Stimulated activated CD4-positive, alpha-beta T cell treated with anti-CD3 and anti-CD28 coated beads, Interleukin-12 subunit alpha, Interleukin-12 subunit beta, amount 100 ng/mL, for 48 hours (primary cell): ENCODE measurements around the gene COMP.
"Not testable (repeated sequence)": the region's sequence is repeated elsewhere in the genome, so short reads cannot be mapped to it uniquely, and the experiment has no call there.

Experiments
- DNase-seq, 3 donors: peaks; one replicate each; pipeline ENCODE4 v3.0.0-alpha.2; 2020; ENCODE audit warnings: low read depth in 2 of 3, low spot score in 1 of 3

Gene COMP

DNA sequence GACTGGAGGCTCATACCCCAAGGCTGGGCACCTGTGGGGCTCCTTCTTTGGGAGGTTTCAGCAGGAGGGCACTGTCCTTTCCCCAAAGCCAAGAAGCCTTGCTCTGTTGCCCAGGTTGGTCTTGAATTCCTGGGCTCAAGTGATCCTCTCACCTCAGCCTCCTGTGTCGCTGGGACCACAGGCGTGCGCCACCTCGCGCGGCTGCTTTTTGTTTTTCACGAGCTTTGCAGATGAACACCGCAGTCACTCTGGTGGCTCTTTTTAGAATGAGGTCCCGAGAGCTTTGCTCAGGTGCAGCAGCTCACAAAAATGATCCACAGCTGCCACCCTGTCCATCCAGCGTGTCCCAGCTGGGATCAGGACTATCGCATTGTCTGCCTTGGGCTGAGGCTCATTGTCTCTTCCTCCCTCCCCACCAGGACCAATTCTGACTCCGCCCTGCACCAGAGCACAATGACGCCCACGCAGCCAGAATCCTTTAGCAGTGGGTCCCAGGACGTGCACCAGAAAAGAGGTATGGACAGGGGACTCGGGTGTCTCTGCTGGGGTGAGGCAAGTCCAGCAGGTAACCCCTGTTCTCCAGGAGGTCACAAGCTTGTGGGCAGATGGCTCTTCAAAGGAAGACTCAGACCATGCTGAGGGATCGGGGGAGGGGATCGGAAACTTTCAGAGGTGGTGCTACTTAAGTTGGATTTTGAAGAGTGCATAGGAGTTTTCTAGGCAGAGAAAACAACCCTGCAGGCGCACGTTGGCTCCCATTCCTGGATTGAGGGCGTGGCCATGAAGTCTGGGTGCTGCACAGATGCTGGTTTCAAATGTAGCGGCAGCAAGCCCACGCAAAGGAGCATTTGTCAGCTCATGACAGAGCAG is 41.5 kb downstream of the COMP start:
- no peak for DNase-seq

DNA sequence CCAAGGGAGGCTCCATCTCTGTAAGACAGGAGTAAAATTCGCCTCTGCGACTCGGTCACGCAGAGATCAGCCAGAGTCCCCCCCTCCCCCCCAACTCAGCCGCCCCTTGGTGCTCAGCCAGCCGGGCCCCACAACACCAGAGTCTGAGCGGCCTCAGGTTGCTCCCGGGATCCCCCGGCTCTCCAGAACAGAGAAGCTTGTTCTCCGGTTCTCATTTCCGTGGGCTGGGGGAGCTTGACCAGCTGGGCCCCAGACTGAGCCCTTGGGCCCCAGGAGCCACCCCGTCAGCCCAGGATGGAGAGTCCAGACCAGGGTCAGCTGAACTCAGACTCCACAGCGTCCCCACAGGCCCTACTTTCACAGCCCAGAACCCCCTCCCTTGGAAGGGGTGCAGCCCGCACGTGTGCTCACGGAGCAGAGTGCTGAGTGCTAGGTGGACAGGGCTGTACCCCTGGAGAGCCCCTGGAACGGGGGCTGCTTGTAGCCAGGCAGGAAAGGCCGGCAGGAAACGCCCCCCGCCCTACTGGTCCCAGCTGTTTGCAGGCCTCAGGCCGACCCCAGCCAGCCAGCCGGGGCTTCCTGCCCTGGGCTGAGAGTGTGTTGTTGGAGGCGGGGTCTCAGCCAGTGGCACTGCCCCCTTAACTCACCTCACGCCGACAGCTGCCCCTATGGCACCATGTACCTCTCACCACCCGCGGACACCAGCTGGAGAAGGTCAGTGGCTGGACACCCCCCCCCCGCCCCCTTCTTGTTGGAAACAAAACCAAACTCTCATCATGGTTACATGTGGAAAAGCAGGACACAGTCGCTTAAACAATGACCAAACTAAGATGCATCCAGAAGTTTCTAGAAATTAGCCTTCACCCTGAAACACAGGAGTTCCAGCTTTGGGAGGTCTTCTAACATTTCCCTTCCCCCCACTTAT is 44.4 kb downstream of the COMP start:
- no peak for DNase-seq

DNA sequence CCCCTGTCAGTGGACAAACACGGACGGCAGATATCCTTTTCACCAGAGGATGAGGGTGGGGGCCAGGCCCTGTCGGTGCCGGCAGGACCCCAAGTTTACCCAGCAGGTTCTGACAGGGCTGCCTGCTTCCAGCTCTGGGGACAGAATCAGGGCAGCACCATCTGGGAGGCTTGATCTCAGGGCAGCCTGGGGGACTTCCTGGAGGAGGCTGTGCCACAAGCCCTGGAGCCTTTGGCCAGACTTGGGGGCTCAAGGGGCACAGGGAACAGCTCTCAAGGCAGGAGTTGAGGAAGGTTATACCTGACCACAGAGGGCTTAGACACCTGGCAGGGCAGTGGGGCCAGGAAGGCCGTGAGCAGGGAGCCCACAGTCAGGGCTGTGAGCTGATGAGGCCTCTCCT is 45.2 kb downstream of the COMP start:
- DNase-seq = no peak

DNA sequence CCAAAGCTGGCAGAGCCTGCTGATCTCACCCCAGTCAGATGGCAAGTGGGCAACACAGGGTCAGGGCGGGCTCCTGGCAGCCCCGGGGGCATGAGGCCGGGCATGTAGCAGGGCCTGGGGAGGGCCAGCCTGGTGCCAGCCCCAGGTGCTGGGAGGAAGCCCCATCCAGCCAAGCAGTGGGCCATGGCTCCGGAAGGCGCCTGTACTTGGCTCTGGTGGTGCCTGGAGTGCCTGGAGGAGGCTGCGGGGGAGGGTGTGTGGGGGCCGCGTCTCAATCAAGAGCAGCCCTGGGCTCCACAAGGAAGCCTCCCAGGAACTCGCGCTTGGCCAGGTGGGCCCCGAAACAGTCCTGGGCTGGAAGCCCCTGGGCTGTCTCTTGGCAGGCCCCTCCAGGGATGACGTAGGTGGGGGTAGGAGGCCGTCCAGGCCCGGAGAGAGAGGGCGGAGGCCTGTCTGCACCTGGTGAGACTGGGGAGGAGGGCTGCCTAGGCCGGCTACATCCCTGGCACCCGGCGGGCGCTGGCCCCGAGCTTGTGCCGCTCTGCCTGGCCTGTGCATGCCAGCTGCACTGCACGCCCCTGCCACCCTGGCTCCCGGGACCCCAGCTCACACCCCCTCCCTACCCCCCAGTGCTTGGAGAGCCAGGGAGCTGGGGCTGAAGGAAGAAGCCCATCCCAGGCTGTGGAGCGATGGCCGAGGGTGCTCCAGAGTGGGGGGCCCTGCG is 45.9 kb downstream of the COMP start:
- DNase-seq = no peak

DNA sequence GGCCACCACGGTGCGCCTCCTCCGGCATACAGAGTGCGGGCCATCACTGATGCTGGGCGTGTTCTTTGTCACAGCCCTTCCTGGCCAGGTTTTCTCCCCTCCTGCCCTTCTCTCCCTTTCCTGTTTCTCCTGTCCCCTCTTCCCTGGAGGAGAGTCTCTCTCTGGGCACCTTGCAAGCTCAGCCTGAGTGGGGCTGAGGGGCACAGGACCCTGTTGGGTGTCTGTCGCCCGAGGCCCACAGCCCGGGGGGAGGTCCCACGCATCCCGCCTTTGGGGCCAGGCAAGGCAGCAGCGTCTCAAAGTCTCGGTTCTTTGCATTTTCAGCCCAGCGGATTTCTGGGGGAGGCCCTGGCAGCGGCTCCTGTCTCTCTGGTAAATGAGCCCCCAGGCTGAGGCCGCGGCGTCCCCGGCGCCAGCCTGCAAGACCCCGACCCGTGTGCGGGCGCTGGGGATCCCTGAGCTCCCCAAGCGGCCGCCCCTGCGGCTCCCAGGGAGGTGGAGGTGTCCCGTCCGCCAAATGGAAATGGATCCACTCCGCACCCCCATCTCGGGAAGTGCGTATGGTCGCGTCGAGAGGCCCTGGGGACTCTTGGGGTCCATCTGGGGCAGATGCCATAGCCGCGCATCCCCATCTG is 47.2 kb downstream of the COMP start:
- no peak for DNase-seq

DNA sequence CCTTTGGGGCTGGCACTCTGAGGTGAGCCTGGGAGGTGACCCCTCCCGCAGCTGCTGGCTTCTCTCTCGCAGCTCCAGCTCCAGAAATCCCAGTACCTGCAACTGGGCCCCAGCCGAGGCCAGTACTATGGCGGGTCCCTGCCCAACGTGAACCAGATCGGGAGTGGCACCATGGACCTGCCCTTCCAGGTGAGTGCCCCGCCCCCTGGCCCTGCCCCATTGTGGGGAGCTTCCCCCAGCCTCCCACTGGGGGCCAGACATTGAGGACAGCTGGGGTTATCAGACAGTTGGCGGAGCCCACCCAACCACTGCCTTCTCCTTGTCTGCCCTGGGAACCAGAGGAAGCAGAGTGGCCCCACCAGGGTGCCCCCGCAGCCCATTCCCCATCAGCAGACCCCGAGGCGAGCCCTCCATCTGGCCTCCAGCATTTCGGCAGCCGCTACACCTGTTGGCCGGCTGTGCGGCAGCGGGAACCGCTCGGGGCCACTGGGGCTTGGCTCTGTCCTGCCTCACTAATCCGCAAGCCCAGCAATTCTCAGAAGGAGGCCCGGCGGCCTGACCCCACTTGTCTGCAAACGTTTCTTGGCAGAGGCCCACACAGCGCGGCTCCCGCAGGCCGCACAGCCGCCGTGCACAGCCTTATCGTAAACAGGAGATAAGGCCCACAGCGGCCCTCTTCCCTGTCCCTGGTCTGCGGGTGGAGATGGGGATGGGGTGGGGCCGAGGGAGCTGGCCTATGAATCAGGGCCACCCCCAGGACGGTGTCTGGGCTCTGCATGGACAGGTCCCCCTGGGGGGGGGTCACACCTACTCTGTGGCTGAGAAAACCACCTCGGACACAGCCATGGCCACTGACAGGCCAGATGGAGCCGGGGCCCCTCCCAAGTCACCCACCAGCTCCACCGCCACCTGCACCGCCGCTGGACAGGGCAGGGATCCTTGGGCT is 48.0 kb downstream of the COMP start:
- no peak for DNase-seq

DNA sequence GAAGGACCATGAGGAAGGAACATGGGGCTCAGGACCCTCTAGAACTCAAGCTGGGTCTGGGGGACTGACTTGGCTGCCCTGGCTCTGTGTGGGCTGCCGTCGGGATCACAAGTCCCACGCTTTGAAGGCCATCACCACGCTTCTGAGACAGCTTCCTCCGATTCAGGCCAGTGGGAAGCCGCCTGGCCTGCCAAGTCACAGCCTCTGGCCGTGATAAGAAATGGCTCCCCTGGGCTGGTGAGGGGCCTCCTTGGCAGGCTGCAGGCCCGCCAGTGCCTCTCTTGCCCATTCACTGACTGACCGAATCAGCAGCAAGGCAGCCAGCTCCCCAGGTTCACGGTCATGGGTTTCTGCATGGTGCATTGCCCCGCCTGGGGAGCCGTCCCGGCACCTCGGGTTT is 48.8 kb downstream of the COMP start:
- DNase-seq = no peak

DNA sequence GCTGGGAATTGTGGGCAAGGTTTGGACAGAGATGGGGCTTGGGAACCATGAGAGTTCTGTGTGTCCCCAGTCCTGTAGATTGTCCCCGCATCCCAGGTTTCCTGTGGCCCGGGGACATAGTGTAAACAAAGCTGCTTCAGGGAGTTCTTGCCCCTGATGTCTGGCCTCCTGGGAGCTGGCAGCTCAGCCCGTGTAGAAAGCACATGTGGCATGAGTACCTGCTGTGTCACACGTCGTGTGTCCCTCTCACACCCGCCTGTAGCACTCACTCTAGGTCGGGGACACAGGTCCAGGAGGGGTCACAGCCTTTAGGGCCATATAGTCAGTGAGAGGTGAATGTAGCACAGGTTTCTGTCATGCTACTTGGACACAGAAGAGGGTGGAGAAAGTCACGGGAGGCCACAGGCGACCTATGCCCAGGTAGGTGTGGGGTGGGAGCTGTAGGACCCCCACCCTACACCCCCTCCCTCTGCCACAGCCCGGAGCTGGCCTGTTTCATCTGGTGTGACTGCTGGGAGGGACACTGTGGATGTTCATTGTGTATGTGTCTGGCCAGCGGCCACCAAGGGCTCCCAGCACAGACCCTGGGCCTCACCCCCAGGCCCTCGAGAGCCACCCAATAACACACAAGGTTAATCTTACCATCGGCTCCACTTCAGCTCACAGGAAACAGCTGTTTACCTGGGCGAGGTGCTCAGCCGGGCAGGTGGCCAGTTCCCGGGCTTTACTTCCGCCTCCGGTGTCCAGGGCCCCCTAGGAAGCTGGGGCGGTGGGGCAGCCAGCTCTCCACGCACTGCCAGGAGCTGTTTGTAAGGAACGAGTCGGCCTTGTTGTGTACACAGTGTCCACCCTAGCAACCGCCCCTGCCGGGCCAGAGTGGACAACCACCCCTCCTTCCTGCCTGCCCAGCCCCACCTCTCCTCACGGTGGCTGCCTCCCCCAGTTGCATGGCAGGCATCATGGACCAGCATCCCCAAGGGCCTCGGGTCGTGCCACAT is 49.7 kb downstream of the COMP start:
- DNase-seq = no peak

DNA sequence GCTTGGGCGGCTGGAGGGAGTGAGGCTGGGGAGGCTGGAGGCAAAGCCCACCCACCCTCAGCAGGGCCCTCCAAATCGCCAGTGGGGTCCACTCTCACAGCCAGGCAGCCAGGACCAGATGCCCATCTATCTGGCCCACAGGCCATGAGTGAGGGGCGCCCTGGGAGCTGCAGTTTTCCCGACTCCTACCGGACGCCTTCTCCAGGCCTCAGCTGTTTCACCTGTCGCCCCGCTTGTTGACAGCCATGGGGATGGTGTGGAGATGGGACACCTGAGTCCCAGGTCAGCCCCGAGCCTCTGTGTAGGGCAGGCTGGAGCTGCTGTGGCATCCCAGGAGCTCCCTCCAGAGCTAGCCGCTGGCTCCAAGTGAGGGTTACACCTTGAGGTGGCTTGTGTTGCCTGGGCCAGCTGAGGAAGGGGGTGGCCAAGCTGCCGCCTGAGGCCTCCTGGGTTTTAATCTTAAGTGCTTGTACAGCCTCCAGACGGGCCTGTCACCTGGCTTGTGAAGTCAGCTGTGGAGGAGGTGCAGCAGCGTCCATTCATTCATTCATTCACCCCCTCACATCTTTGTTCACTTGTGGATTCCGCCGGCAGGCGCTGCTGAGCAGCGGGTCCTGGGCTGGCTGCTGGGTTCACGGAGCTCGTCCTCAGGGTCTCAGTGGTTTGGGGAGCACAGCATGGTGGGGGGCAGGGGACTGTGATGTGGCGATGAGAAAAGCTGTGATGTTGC is 52.0 kb downstream of the COMP start:
- no peak for DNase-seq

DNA sequence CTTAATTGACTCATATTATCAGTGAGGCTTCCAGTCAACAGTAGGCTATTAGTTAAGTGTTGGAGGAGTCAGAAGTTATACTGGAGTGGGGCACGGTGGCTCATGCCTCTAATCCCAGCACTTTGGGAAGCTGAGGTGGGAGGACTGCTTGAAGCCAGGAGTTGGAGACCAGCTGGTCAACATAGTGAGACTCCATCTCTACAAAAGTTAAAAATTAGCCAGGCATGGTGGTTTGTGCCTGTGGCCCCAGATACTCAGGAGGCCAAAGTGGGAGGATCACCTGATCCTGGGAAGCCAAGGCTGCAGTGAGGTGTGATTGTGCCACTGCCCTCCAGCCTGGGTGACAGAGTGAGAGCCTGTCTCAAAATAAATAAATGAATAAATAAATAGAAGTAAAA is 53.2 kb downstream of the COMP start:
- no peak for DNase-seq

DNA sequence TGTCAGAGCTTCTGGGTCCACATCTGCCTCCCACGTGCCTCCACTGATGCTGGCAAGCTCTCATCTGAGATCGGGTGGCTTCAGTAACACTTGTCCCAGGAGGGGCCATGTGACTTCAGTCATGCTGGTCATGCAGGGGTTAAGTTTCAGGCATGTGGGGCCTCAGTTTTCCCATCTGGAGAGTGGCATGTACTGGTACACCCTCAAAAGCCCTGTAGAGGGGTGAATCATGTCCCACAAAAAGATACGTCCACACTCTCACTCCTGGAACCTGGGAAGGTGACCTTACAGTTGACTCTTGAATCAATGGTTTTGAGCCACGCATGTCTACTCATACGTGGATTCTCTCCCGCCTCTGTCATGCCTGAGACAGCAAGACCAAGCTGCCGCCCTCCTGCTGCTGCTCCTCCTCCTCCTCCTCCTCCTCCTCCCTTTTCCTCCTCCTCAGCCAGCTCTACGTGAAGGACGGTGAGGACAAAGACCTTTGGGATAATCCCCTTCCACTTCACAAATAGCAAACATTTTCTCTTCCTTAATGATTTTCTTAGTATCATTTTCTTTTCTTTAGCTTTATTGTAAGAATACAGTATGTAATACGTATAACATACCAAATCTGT is 53.7 kb downstream of the COMP start:
- DNase-seq = no peak

DNA sequence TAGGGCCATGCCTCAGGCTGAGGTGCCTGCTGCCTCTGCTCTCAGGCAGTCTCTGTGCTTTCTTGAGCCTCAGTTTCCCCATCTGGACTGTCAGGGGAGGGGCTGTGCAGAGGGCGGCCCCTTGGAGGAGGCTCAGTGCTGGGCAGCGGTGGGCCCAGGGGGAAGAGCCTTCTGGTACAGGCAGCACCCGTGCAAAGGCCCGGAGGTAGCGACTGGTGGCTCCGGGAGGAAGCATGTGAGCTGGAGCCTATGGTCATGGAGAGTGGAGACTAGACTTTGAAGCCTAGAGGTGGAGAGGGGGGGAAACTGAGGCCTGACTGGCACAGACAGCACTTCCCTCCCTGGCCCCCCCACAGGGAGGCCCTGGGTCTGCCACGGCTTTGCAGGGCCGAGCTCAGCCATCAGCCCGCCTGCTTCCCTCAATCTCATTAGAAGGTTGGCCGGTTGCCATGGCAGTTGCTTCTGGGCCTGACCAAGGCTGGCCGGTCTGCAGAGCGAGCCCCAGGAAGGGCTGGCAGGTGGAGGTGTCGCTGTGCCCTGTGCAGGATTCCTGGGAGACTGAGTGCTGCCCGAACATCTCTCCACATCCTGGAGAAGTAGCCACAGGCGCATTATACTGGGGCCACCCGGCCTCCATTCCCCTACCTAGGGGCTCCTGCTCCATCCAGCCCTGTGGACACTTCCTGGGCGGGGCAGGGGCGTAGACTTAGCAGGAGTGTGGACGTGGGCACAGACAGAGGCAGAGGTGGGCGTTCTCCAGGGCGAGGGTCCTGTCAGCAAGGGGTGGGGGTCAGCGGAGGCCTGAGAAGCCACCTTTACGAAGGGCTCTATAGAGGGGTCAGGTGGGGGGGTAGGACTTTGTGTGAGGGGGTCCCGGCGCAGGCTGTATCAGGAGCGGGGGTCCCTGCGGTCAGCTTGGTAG is 54.4 kb downstream of the COMP start:
- no peak for DNase-seq

DNA sequence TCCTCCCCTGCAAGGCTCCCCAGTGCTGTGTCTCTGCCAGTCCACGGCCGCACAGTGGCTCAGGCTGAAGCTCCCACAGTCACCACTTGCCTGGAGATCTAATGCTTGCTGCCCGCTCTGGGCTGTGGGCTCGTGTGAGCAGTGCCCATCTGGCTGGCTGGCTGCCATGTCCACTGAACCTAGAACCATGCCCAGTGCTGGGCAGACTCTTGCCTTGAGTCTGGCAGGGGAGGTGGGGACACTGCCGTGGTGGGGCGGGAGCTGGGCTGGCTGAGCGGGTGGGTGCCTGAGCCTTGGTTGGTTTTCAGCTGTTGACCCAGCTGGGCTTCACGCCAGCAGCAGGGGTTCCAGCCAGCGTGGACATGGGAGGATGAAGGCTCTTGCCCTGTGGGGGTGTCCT is 55.4 kb downstream of the COMP start:
- no peak for DNase-seq

DNA sequence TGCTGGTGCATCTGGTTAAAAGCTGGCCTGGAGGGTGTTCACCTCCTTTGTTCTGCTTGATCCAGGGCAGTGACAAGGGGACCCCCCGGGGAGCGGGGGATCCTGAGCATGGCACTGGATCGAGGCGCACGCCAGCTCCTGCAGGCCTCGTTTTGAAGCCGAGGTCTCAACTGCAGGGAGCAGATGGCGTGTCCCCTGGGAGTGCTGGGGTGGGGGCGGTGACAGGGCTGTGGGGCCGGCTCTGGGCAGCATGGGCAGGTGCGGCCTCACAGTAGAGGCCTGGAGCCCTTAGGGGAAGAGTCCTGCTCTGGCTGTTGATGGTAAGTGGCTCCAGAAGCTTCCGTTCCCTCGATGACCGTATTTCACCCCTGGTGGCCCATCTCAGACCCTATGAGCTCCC is 55.8 kb downstream of the COMP start:
- DNase-seq = no peak

DNA sequence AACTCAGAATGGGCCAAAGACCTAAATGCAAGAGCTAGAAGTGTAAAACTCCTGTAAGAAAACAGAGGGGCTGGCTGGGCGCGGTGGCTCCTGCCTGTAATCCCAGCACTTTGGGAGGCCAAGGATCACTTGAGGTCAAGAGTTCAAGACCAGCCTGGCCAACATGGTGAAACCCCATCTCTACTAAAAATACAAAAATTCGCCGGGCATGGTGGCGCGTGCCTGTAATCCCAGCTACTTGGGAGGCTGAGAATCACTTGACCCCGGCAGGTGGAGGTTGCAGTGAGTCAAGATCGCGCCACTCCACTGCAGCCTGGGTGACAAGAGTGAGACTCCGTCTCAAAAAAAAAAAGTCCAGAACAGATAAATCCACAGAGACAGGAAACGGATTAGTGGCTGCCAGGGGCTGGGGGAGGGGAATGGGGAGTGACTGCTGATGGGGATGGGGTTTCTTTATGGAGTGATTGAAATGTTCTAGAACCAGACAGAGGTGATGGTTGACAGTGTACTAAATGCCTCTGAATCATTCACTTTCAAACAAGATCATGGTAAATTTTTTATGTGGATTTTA is 57.3 kb downstream of the COMP start:
- not testable (repeated sequence) for DNase-seq

DNA sequence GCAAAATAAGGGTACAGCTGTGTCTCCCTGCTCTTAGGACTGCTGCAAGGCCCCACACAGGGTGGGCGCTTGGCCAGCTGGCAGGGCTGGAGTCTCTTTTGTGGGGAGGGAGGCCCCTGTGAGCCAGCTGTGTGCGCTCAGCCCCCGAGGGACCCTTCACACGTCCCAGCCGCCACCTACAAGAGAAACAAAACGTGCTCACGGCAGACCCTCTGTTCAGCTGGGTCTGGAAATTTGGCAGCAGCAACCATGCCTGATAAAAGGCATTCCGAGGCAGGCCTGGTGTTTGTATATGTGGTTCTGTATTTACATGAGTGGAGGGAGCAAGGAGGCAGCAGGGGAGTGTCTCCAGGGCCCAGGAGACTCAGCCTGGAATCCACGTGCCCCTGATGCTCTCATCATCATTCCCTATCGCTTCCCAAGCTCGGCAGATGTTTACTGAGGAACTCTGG is 57.9 kb downstream of the COMP start:
- no peak for DNase-seq
